WTC11 (cell line): Measurements from ENCODE around the gene CLN5. TPM values are rescaled to one million over a fixed set of nuclear protein-coding genes. Genes with fewer than 3 reads are reported as not detected.

ENCODE experiments used
- ATAC-seq: fragments of 200-7000 bp; cut with Tn5 transposase; 2 replicates; pipeline ENCODE4 v1.10.0; 2021; ENCODE audit warnings: mild to moderate bottlenecking, moderate library complexity
- CTCF ChIA-PET: fragments of 300-600 bp; sonication (Branson Sonifier 250); formaldehyde crosslinking; loops from one replicate; lab custom pipeline; 2021; ENCODE audit warnings: antibody characterized with exemption; lab: Charles Lee
- POLR2A ChIA-PET: fragments of 350-600 bp; sonication (Branson Sonifier 250); formaldehyde crosslinking; loops from one replicate; lab custom pipeline; 2021; ENCODE audit warnings: antibody characterized with exemption; lab: Charles Lee
- DNase-seq: peaks from one replicate; pipeline ENCODE4 v3.0.0; 2021; ENCODE audit warnings: low spot score
- H3K27ac Mint-ChIP-seq: 2 replicates; pipeline ENCODE4 v1.8.0; 2021; ENCODE audit warnings: mixed read lengths
- H3K27me3 Mint-ChIP-seq: 2 replicates; pipeline ENCODE4 v1.8.0; 2021; ENCODE audit warnings: low read depth, mild to moderate bottlenecking, moderate library complexity, mixed read lengths
- H3K36me3 Mint-ChIP-seq: 2 replicates; pipeline ENCODE4 v1.8.0; 2021; ENCODE audit warnings: mixed read lengths
- H3K4me1 Mint-ChIP-seq: 2 replicates; pipeline ENCODE4 v1.8.0; 2022; ENCODE audit warnings: mixed read lengths
- H3K4me3 Mint-ChIP-seq: 2 replicates; pipeline ENCODE4 v1.8.0; 2021; ENCODE audit warnings: mild to moderate bottlenecking, moderate library complexity, mixed read lengths
- H3K9me3 Mint-ChIP-seq: 2 replicates; pipeline ENCODE4 v1.8.0; 2021; ENCODE audit warnings: mixed read lengths
- ETV6 ChIP-seq: sonication (generic); formaldehyde crosslinking; IDR thresholded peaks from 2 replicates; pipeline ENCODE4 v1.8.1; 2022; ENCODE audit warnings: mild to moderate bottlenecking, missing genetic modification reagents
- GTF2I ChIP-seq: fragments of 250-450 bp; sonication (Bioruptor Pico); conservative IDR thresholded peaks from 2 replicates; pipeline ENCODE4 v1.4.0; 2021; ENCODE audit warnings: mild to moderate bottlenecking
- KAT7 ChIP-seq: sonication (generic); formaldehyde crosslinking; IDR thresholded peaks from 2 replicates; pipeline ENCODE4 v1.8.1; 2023; ENCODE audit warnings: missing genetic modification reagents, mild to moderate bottlenecking, borderline replicate concordance
- NFE2L1 ChIP-seq: sonication (generic); formaldehyde crosslinking; IDR thresholded peaks from 2 replicates; pipeline ENCODE4 v1.8.1; 2023; ENCODE audit warnings: missing genetic modification reagents
- SOX15 ChIP-seq: fragments of 250-450 bp; sonication (Bioruptor Pico); IDR thresholded peaks from 2 replicates; pipeline ENCODE4 v1.9.0; 2021; ENCODE audit warnings: mild to moderate bottlenecking
- TEAD1 ChIP-seq: sonication (generic); formaldehyde crosslinking; IDR thresholded peaks from 2 replicates; pipeline ENCODE4 v1.8.0; 2022; ENCODE audit warnings: mild to moderate bottlenecking, missing genetic modification reagents
- ZBTB21 ChIP-seq: sonication (generic); formaldehyde crosslinking; IDR thresholded peaks from 2 replicates; pipeline ENCODE4 v1.8.1; 2023; ENCODE audit warnings: mild to moderate bottlenecking, missing genetic modification reagents, borderline replicate concordance
- total RNA-seq: library from RNA; stranded (reverse); gene quantifications from 3 replicates; pipeline ENCODE4 v1.2.3, GENCODE V29; 2021
- TF ChIP-seq, protein P1 (sequence below): sonication (generic); formaldehyde crosslinking; IDR thresholded peaks from 2 replicates; pipeline ENCODE4 v1.8.1; 2023; ENCODE audit warnings: mild to moderate bottlenecking, missing genetic modification reagents, moderate library complexity
- TF ChIP-seq, protein P2 (sequence below): sonication (generic); formaldehyde crosslinking; IDR thresholded peaks from 2 replicates; pipeline ENCODE4 v1.8.0; 2023; ENCODE audit warnings: mild to moderate bottlenecking, missing genetic modification reagents
- TF ChIP-seq, protein P3 (sequence below): sonication (generic); formaldehyde crosslinking; IDR thresholded peaks from 2 replicates; pipeline ENCODE4 v1.8.1; 2023; ENCODE audit warnings: mild to moderate bottlenecking, missing genetic modification reagents, borderline replicate concordance
- TF ChIP-seq, protein P4 (sequence below): fragments of 250-450 bp; sonication (Bioruptor Pico); IDR thresholded peaks from 2 replicates; pipeline ENCODE4 v1.8.0; 2021; ENCODE audit warnings: mild to moderate bottlenecking
- TF ChIP-seq, protein P5 (sequence below): sonication (generic); formaldehyde crosslinking; IDR thresholded peaks from 2 replicates; pipeline ENCODE4 v1.8.1; 2022; ENCODE audit warnings: mild to moderate bottlenecking, missing genetic modification reagents, moderate library complexity, borderline replicate concordance
- TF ChIP-seq, protein P6 (sequence below): sonication (generic); formaldehyde crosslinking; IDR thresholded peaks from 2 replicates; pipeline ENCODE4 v1.8.0; 2023; ENCODE audit warnings: missing genetic modification reagents, mild to moderate bottlenecking, borderline replicate concordance

Gene CLN5
- total RNA-seq, 1 experiment from 2014 or later = 9.2 TPM

DNA sequence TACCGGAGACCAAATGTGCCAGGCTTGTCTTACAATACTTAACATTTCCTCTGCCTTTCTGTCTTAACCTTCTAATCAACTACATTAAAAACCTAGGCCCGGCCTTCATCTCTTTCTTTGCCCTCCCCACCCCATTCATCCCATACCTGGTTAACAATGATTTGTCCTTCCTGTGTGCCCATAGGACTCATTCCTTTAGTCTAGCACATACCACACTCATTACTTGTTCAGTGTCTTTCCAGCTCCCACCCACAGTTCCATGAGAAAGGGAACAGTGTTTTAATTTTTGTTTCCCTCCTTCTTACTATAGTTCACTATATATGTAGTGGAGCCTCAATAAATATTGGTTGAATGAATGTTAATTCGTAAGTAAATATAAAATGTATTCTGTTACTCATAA lies 2.4 kb downstream of the CLN5 start:
- DNase-seq (no peak), ATAC-seq (no peak)
- Mint-ChIP-seq H3K36me3 (peaks cover 13% of the 10 kb centered on the region), H3K27me3 (0 out of 2 replicates have a peak, but pooled peaks cover 2% of the 10 kb centered on the region), H3K9me3 (no peaks in the 10 kb centered on the region), H3K27ac (no peak overlapping the region; the same call in 1 of the 2 replicates), H3K4me1 (peaks cover 17% of the 10 kb centered on the region), H3K4me3 (peak overlapping the region; percentile 4)
- CTCF ChIA-PET = no interaction called here
- TF ChIP-seq GTF2I (no peak), KAT7 (CRISPR knock-in tag) (no peak), SOX15 (CRISPR knock-in tag) (no peak), ETV6 (CRISPR knock-in tag) (no peak), ZBTB21 (CRISPR knock-in tag) (no peak), TEAD1 (no peak), NFE2L1 (CRISPR knock-in tag) (no peak)
- TF ChIP-seq, protein P1, sequence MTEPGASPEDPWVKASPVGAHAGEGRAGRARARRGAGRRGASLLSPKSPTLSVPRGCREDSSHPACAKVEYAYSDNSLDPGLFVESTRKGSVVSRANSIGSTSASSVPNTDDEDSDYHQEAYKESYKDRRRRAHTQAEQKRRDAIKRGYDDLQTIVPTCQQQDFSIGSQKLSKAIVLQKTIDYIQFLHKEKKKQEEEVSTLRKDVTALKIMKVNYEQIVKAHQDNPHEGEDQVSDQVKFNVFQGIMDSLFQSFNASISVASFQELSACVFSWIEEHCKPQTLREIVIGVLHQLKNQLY (CRISPR knock-in tag) = no peak
- TF ChIP-seq, protein P2, sequence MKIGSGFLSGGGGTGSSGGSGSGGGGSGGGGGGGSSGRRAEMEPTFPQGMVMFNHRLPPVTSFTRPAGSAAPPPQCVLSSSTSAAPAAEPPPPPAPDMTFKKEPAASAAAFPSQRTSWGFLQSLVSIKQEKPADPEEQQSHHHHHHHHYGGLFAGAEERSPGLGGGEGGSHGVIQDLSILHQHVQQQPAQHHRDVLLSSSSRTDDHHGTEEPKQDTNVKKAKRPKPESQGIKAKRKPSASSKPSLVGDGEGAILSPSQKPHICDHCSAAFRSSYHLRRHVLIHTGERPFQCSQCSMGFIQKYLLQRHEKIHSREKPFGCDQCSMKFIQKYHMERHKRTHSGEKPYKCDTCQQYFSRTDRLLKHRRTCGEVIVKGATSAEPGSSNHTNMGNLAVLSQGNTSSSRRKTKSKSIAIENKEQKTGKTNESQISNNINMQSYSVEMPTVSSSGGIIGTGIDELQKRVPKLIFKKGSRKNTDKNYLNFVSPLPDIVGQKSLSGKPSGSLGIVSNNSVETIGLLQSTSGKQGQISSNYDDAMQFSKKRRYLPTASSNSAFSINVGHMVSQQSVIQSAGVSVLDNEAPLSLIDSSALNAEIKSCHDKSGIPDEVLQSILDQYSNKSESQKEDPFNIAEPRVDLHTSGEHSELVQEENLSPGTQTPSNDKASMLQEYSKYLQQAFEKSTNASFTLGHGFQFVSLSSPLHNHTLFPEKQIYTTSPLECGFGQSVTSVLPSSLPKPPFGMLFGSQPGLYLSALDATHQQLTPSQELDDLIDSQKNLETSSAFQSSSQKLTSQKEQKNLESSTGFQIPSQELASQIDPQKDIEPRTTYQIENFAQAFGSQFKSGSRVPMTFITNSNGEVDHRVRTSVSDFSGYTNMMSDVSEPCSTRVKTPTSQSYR (CRISPR knock-in tag) = no peak
- TF ChIP-seq, protein P3, sequence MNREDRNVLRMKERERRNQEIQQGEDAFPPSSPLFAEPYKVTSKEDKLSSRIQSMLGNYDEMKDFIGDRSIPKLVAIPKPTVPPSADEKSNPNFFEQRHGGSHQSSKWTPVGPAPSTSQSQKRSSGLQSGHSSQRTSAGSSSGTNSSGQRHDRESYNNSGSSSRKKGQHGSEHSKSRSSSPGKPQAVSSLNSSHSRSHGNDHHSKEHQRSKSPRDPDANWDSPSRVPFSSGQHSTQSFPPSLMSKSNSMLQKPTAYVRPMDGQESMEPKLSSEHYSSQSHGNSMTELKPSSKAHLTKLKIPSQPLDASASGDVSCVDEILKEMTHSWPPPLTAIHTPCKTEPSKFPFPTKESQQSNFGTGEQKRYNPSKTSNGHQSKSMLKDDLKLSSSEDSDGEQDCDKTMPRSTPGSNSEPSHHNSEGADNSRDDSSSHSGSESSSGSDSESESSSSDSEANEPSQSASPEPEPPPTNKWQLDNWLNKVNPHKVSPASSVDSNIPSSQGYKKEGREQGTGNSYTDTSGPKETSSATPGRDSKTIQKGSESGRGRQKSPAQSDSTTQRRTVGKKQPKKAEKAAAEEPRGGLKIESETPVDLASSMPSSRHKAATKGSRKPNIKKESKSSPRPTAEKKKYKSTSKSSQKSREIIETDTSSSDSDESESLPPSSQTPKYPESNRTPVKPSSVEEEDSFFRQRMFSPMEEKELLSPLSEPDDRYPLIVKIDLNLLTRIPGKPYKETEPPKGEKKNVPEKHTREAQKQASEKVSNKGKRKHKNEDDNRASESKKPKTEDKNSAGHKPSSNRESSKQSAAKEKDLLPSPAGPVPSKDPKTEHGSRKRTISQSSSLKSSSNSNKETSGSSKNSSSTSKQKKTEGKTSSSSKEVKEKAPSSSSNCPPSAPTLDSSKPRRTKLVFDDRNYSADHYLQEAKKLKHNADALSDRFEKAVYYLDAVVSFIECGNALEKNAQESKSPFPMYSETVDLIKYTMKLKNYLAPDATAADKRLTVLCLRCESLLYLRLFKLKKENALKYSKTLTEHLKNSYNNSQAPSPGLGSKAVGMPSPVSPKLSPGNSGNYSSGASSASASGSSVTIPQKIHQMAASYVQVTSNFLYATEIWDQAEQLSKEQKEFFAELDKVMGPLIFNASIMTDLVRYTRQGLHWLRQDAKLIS (CRISPR knock-in tag) = no peak
- TF ChIP-seq, protein P4, sequence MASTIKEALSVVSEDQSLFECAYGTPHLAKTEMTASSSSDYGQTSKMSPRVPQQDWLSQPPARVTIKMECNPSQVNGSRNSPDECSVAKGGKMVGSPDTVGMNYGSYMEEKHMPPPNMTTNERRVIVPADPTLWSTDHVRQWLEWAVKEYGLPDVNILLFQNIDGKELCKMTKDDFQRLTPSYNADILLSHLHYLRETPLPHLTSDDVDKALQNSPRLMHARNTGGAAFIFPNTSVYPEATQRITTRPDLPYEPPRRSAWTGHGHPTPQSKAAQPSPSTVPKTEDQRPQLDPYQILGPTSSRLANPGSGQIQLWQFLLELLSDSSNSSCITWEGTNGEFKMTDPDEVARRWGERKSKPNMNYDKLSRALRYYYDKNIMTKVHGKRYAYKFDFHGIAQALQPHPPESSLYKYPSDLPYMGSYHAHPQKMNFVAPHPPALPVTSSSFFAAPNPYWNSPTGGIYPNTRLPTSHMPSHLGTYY (CRISPR knock-in tag) = no peak
- TF ChIP-seq, protein P5, sequence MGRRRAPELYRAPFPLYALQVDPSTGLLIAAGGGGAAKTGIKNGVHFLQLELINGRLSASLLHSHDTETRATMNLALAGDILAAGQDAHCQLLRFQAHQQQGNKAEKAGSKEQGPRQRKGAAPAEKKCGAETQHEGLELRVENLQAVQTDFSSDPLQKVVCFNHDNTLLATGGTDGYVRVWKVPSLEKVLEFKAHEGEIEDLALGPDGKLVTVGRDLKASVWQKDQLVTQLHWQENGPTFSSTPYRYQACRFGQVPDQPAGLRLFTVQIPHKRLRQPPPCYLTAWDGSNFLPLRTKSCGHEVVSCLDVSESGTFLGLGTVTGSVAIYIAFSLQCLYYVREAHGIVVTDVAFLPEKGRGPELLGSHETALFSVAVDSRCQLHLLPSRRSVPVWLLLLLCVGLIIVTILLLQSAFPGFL (CRISPR knock-in tag) = no peak
- TF ChIP-seq, protein P6, sequence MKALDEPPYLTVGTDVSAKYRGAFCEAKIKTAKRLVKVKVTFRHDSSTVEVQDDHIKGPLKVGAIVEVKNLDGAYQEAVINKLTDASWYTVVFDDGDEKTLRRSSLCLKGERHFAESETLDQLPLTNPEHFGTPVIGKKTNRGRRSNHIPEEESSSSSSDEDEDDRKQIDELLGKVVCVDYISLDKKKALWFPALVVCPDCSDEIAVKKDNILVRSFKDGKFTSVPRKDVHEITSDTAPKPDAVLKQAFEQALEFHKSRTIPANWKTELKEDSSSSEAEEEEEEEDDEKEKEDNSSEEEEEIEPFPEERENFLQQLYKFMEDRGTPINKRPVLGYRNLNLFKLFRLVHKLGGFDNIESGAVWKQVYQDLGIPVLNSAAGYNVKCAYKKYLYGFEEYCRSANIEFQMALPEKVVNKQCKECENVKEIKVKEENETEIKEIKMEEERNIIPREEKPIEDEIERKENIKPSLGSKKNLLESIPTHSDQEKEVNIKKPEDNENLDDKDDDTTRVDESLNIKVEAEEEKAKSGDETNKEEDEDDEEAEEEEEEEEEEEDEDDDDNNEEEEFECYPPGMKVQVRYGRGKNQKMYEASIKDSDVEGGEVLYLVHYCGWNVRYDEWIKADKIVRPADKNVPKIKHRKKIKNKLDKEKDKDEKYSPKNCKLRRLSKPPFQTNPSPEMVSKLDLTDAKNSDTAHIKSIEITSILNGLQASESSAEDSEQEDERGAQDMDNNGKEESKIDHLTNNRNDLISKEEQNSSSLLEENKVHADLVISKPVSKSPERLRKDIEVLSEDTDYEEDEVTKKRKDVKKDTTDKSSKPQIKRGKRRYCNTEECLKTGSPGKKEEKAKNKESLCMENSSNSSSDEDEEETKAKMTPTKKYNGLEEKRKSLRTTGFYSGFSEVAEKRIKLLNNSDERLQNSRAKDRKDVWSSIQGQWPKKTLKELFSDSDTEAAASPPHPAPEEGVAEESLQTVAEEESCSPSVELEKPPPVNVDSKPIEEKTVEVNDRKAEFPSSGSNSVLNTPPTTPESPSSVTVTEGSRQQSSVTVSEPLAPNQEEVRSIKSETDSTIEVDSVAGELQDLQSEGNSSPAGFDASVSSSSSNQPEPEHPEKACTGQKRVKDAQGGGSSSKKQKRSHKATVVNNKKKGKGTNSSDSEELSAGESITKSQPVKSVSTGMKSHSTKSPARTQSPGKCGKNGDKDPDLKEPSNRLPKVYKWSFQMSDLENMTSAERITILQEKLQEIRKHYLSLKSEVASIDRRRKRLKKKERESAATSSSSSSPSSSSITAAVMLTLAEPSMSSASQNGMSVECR (CRISPR knock-in tag) = no peak
- POLR2A ChIA-PET = no interaction called here
